GM21786 (cell line): ENCODE measurements around the gene ZNF749.
A peak's percentile ranks its signal among the peaks of the same experiment; 100 is the strongest.

ENCODE experiments used
- ATAC-seq: cut with Tn5 transposase; IDR thresholded peaks from one replicate; pipeline ENCODE4 v1.9.1; 2021; ENCODE audit not compliant: unreplicated experiment

The ZNF749 gene

GRCh38 chr19:57435062-57435978 lies at the start of gene ZNF749:
ZNF749 (plus strand) TSS chr19:57435325; CDS start chr19:57435579, 254 bp downstream.
- peak; percentile 94 for ATAC-seq

GRCh38 chr19:57389194-57389729 lies 45.9 kb upstream of the ZNF749 start:
- no peak for ATAC-seq

GRCh38 chr19:57389730-57390598 lies 45.2 kb upstream of the ZNF749 start, which contains the start of gene ZNF548:
ZNF548 (plus strand) TSS chr19:57389854; CDS start chr19:57390100, 246 bp downstream.
- ATAC-seq: peak; percentile 95

- ATAC-seq: no peak
Measured at GRCh38 chr19:57395710-57396109, 39.4 kb upstream of the ZNF749 start.

- no peak for ATAC-seq
Measured at GRCh38 chr19:57398868-57399267, 36.3 kb upstream of the ZNF749 start.

GRCh38 chr19:57403737-57404563 lies 31.2 kb upstream of the ZNF749 start:
- no peak for ATAC-seq

- ATAC-seq: no peak
Measured at GRCh38 chr19:57406516-57407123, 28.5 kb upstream of the ZNF749 start.

GRCh38 chr19:57410877-57411671 lies 24.1 kb upstream of the ZNF749 start, which contains the start of gene ZNF17:
ZNF17 (plus strand) TSS chr19:57411161; CDS start chr19:57413616, 2,455 bp downstream.
- peak; percentile 97 for ATAC-seq

- no peak for ATAC-seq
Measured at GRCh38 chr19:57419439-57419838, 15.7 kb upstream of the ZNF749 start.

- no peak for ATAC-seq
Measured at GRCh38 chr19:57421037-57421436, 14.1 kb upstream of the ZNF749 start.

- ATAC-seq: peak; percentile 14
Measured at GRCh38 chr19:57434386-57435061, 601 bp upstream of the ZNF749 start.

- no peak for ATAC-seq
Measured at GRCh38 chr19:57436417-57436816, 1.3 kb downstream of the ZNF749 start.

GRCh38 chr19:57437931-57438330 lies 2.8 kb downstream of the ZNF749 start:
- ATAC-seq: no peak

- ATAC-seq: no peak
Measured at GRCh38 chr19:57438925-57439324, 3.8 kb downstream of the ZNF749 start.

- ATAC-seq: no peak
Measured at GRCh38 chr19:57441979-57442752, 7.0 kb downstream of the ZNF749 start.

- no peak for ATAC-seq
Measured at GRCh38 chr19:57443121-57443696, 8.1 kb downstream of the ZNF749 start.

- ATAC-seq: no peak
Measured at GRCh38 chr19:57452307-57452706, 17.2 kb downstream of the ZNF749 start.
